ENCODE results near the gene MEF2D.

DNA sequence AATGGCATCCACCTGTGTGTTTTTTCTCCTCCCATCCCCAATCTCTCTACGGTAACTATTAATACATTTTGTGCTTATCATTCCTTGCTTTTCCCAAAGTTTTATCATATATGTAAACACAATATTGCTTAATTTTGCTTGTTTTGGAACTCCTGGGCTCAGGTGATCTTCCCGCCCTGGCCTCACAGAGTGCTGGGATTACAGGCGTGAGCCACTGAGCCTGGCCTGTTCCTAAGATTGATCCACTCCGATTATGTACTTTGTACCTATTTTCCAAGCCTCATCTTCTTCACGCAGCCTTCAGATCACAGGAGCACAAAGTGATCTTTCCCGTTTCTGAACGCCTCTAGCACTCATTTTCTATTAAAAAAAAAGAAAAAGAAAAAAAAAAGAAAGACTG lies 45.2 kb downstream of the MEF2D start:
- TF ChIP-seq CTCF (IDR thresholded peaks at IDR 0.05) (no peak), POLR2A (IDR thresholded peaks at IDR 0.05) (no peak), EP300 (IDR thresholded peaks at IDR 0.05) (no peak), POLR2AphosphoS5 (IDR thresholded peaks at IDR 0.05) (no peak)
